ENCODE data around the gene RGP1. TPM values are rescaled to one million over a fixed set of nuclear protein-coding genes. Genes with fewer than 3 reads are reported as not detected.
A peak's percentile ranks its signal among the peaks of the same experiment; 100 is the strongest.

The RGP1 gene, protein sequence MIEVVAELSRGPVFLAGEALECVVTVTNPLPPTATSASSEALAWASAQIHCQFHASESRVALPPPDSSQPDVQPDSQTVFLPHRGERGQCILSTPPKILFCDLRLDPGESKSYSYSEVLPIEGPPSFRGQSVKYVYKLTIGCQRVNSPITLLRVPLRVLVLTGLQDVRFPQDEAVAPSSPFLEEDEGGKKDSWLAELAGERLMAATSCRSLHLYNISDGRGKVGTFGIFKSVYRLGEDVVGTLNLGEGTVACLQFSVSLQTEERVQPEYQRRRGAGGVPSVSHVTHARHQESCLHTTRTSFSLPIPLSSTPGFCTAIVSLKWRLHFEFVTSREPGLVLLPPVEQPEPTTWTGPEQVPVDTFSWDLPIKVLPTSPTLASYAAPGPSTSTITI
- total RNA-seq = 16.5 and 18.5 TPM in 2 replicates

DNA sequence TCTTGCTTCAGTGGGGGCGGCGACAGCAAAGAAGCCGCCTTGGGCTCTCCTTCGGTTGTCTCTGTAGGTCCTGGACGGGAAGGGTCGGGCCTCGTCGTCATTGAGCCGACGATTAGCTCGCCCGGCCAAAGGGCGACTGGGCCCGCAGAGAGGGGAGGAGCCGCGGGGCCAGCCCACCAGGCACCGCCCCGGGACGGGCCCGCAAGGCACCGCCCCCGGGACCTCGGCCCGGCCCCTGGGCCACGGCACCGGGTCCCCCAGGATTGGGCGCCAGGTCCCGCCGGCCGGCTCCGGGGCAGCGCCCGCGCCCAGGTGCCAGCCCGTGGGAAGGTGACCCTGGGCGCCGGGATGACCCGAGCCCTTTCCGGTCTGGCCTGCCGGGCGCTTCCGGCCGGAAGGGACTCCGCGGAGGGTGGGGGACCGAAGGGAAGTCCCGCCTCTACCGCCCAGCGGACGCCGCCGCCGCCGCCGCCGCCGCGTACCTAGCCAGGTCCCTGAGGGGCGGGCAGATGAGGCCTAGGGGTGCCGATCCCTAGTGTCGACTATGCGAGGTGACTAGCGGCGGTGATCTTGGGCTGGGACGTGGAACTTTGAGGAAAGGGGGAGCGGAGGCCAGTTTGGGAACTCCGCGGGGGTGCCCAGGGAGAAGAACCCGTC is at the start of gene RGP1, which contains the start of gene GBA2:
RGP1 (plus strand) TSS at position 430 of the 657 bp plus-strand sequence. CDS start 469 bp downstream, outside the sequence.
GBA2 (minus strand) TSS at position 371 of the 657 bp plus-strand sequence. CDS start 524 bp downstream, outside the sequence.
- Histone ChIP-seq H3K27ac (ENCODE audit: low read depth, low read length) (peak within 1 kb of the TSS; percentile 82), H3K9me3 (ENCODE audit: low read depth, low read length) (no peaks in the 10 kb centered on the region), H3K36me3 (ENCODE audit: insufficient read depth, low read length) (peaks cover 39% of the 10 kb centered on the region), H3K4me2 (ENCODE audit: insufficient read depth, low read length) (peak within 1 kb of the TSS; percentile 89), H3K4me3 (ENCODE audit: insufficient read depth, low read length) (peak within 1 kb of the TSS; percentile 92), H4K20me1 (ENCODE audit: insufficient read depth, low read length) (peaks cover 29% of the 10 kb centered on the region), H3K27me3 (ENCODE audit: insufficient read depth, low read length) (no peaks in the 10 kb centered on the region), H3K4me1 (ENCODE audit: insufficient read depth, low read length) (peaks cover 28% of the 10 kb centered on the region), H2AFZ (ENCODE audit: low read length) (peak within 1 kb of the TSS; percentile 87), H3K79me2 (ENCODE audit: insufficient read depth, low read length) (peaks cover 57% of the 10 kb centered on the region)
- DNase-seq (ENCODE audit: insufficient read length, low spot score, missing footprints) = peak; percentile 96
- TF ChIP-seq, protein P1, sequence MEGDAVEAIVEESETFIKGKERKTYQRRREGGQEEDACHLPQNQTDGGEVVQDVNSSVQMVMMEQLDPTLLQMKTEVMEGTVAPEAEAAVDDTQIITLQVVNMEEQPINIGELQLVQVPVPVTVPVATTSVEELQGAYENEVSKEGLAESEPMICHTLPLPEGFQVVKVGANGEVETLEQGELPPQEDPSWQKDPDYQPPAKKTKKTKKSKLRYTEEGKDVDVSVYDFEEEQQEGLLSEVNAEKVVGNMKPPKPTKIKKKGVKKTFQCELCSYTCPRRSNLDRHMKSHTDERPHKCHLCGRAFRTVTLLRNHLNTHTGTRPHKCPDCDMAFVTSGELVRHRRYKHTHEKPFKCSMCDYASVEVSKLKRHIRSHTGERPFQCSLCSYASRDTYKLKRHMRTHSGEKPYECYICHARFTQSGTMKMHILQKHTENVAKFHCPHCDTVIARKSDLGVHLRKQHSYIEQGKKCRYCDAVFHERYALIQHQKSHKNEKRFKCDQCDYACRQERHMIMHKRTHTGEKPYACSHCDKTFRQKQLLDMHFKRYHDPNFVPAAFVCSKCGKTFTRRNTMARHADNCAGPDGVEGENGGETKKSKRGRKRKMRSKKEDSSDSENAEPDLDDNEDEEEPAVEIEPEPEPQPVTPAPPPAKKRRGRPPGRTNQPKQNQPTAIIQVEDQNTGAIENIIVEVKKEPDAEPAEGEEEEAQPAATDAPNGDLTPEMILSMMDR (IDR thresholded peaks at IDR 0.05; ENCODE audit: extremely low read depth, low read depth, low read length) = no peak

DNA sequence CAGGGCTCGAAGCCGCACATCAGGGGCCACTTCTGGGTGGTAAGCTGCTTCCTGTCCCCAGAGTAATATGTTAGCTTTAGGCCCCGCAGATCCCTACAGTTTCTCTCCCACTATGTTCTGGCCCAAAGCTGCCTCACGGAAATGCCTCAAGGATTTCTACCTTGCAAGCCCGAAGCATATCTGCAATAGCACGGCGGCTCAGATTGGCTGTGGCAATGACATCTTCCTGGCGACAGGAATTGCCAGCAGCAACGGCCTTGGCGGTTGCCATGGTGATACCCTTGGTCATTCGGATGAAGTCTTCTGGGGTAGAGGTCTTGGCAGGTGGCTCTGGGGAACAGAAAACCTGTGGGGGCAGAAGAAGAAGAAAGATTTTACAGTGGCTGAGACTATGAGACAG is 49.1 kb upstream of the RGP1 start:
- H4K20me1 ChIP-seq (ENCODE audit: insufficient read depth, low read length) = peaks cover 52% of the 10 kb centered on the region

DNA sequence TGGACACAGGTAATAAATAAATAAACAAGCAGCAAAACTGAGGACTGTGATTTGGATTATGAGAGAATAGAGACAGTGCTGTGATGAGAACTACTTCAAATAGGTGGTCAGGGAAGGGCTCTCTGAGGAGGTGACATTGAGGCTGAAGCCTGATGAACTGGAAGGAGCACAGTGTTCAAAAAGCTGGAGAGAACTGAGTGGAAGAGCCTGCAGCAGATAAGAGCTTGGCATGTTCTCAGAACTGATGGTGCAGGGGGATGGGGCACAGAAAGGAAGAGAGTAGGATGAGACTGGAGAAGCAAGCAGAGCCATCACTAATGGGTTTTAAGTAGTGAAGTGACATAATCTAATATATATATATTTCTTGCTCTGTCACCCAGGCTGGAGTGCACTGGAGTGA is 48.1 kb upstream of the RGP1 start:
- Histone ChIP-seq H3K4me1 (ENCODE audit: insufficient read depth, low read length) (peaks cover 4% of the 10 kb centered on the region), H3K4me2 (ENCODE audit: insufficient read depth, low read length) (no peak overlapping the region), H3K4me3 (ENCODE audit: insufficient read depth, low read length) (no peak overlapping the region), H3K27ac (ENCODE audit: low read depth, low read length) (no peak overlapping the region), H3K79me2 (ENCODE audit: insufficient read depth, low read length) (peaks cover 22% of the 10 kb centered on the region), H3K27me3 (ENCODE audit: insufficient read depth, low read length) (no peaks in the 10 kb centered on the region), H4K20me1 (ENCODE audit: insufficient read depth, low read length) (peaks cover 53% of the 10 kb centered on the region), H2AFZ (ENCODE audit: low read length) (no peak overlapping the region), H3K9me3 (ENCODE audit: low read depth, low read length) (no peaks in the 10 kb centered on the region), H3K36me3 (ENCODE audit: insufficient read depth, low read length) (peaks cover 99% of the 10 kb centered on the region)
- no peak for DNase-seq (ENCODE audit: insufficient read length, low spot score, missing footprints)
- TF ChIP-seq, protein P1 (IDR thresholded peaks at IDR 0.05; ENCODE audit: extremely low read depth, low read depth, low read length) = no peak

More for the DNA sequence above, 49.1 kb upstream of the RGP1 start:
- peak overlapping the region; percentile 5 for H3K27ac ChIP-seq (ENCODE audit: low read depth, low read length)
- no peak overlapping the region for H2AFZ ChIP-seq (ENCODE audit: low read length)
- peaks cover 18% of the 10 kb centered on the region for H3K79me2 ChIP-seq (ENCODE audit: insufficient read depth, low read length)
- no peaks in the 10 kb centered on the region for H3K9me3 ChIP-seq (ENCODE audit: low read depth, low read length)
- DNase-seq (ENCODE audit: insufficient read length, low spot score, missing footprints) = peak; percentile 43
- peaks cover 9% of the 10 kb centered on the region for H3K4me1 ChIP-seq (ENCODE audit: insufficient read depth, low read length)
- no peak overlapping the region for H3K4me3 ChIP-seq (ENCODE audit: insufficient read depth, low read length)
- TF ChIP-seq, protein P1 (IDR thresholded peaks at IDR 0.05; ENCODE audit: extremely low read depth, low read depth, low read length) = no peak
- H3K36me3 ChIP-seq (ENCODE audit: insufficient read depth, low read length) = peaks cover 95% of the 10 kb centered on the region
- no peak overlapping the region for H3K4me2 ChIP-seq (ENCODE audit: insufficient read depth, low read length)
- H3K27me3 ChIP-seq (ENCODE audit: insufficient read depth, low read length) = no peaks in the 10 kb centered on the region

DNA sequence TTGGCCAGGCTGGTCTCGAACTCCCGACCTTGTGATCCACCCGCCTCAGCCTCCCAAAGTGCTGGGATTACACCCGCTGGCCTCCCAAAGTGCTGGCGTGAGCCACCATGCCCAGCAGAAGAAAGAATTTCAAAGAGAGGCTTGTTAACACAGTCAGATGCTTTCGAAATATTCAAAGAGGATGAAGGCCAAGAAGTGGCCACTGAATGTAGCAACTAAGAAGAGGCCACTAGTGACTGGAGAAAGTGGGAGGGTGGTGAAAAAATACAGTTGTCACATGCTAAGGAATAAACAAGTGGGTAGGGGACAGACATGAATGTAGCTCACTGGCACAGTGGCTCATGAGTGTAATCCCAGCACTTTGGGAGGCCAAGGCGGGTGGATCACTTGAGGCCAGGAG is 46.4 kb upstream of the RGP1 start:
- H3K27ac ChIP-seq (ENCODE audit: low read depth, low read length) = no peak overlapping the region
- peaks cover 35% of the 10 kb centered on the region for H3K79me2 ChIP-seq (ENCODE audit: insufficient read depth, low read length)
- H3K4me2 ChIP-seq (ENCODE audit: insufficient read depth, low read length) = no peak overlapping the region
- H3K4me1 ChIP-seq (ENCODE audit: insufficient read depth, low read length) = no peaks in the 10 kb centered on the region
- H3K36me3 ChIP-seq (ENCODE audit: insufficient read depth, low read length) = peaks cover 99% of the 10 kb centered on the region
- TF ChIP-seq, protein P1 (IDR thresholded peaks at IDR 0.05; ENCODE audit: extremely low read depth, low read depth, low read length) = no peak
- H4K20me1 ChIP-seq (ENCODE audit: insufficient read depth, low read length) = peaks cover 44% of the 10 kb centered on the region
- no peak overlapping the region for H2AFZ ChIP-seq (ENCODE audit: low read length)
- no peak overlapping the region for H3K4me3 ChIP-seq (ENCODE audit: insufficient read depth, low read length)
- no peaks in the 10 kb centered on the region for H3K27me3 ChIP-seq (ENCODE audit: insufficient read depth, low read length)
- DNase-seq (ENCODE audit: insufficient read length, low spot score, missing footprints) = no peak
- H3K9me3 ChIP-seq (ENCODE audit: low read depth, low read length) = no peaks in the 10 kb centered on the region
